ENCODE data around the gene FBXL7. TPM values are rescaled to one million over a fixed set of nuclear protein-coding genes. Genes with fewer than 3 reads are reported as not detected.

Gene FBXL7
- total and polyA plus RNA-seq, 2 experiments from 2014 or later, result 4.5 to 15.2 TPM

- H3K27me3 ChIP-seq (ENCODE audit: insufficient read depth), result no peaks in the 10 kb centered on the region
- no peaks in the 10 kb centered on the region for H3K4me1 ChIP-seq (ENCODE audit: insufficient read depth)
- Mint-ChIP-seq H3K9me3 (peaks cover 3% of the 10 kb centered on the region; the same call in 2 of the 3 replicates), H3K36me3 (ENCODE audit: low read depth) (peaks cover 8% of the 10 kb centered on the region), H3K27ac (no peak overlapping the region), H3K27me3 (ENCODE audit: insufficient read depth, low read depth, poor library complexity) (no peaks in the 10 kb centered on the region), H3K4me3 (no peak overlapping the region), H3K4me1 (no peaks in the 10 kb centered on the region)
- H4K20me1 ChIP-seq (replicated peaks; ENCODE audit: insufficient read depth), result no peaks in the 10 kb centered on the region
- no peak overlapping the region for H3K4me3 ChIP-seq
- no peak overlapping the region for H3K4me2 ChIP-seq
- ATAC-seq (no peak), DNase-seq (ENCODE audit: low spot score) (no peak)
- H3K27ac ChIP-seq (ENCODE audit: low read depth), result no peak overlapping the region
- H3K9me2 ChIP-seq (ENCODE audit: insufficient read depth), result no peaks in the 10 kb centered on the region
- no peaks in the 10 kb centered on the region for H3K36me3 ChIP-seq (ENCODE audit: insufficient read depth)
- no peaks in the 10 kb centered on the region for H3F3A ChIP-seq (replicated peaks; ENCODE audit: low read depth)
- TF ChIP-seq POLR2AphosphoS5 (IDR thresholded peaks at IDR 0.05; ENCODE audit: low read depth) (no peak), ZNF331 (CRISPR knock-in tag; IDR thresholded peaks at IDR 0.05; ENCODE audit: low read depth) (no peak)
- no peaks in the 10 kb centered on the region for H3K79me2 ChIP-seq (replicated peaks; ENCODE audit: insufficient read depth)
- no peak overlapping the region for H2AFZ ChIP-seq
Observed at GRCh38 chr5:15951550-15951949, 451.6 kb downstream of the FBXL7 start.

- Histone ChIP-seq H3F3A (replicated peaks; ENCODE audit: low read depth) (no peaks in the 10 kb centered on the region), H3K36me3 (ENCODE audit: insufficient read depth) (no peaks in the 10 kb centered on the region), H3K27me3 (ENCODE audit: insufficient read depth) (no peaks in the 10 kb centered on the region), H3K4me3 (no peak overlapping the region), H3K9me2 (ENCODE audit: insufficient read depth) (no peaks in the 10 kb centered on the region), H3K4me1 (ENCODE audit: insufficient read depth) (no peaks in the 10 kb centered on the region), H3K27ac (ENCODE audit: low read depth) (no peak overlapping the region), H4K20me1 (replicated peaks; ENCODE audit: insufficient read depth) (no peaks in the 10 kb centered on the region), H3K79me2 (replicated peaks; ENCODE audit: insufficient read depth) (no peaks in the 10 kb centered on the region), H2AFZ (no peak overlapping the region), H3K4me2 (no peak overlapping the region)
- no peaks in the 10 kb centered on the region for H3K36me3 Mint-ChIP-seq (ENCODE audit: low read depth)
- no peaks in the 10 kb centered on the region for H3K9me3 Mint-ChIP-seq
- no peak for DNase-seq (ENCODE audit: low spot score)
- H3K27ac Mint-ChIP-seq, result no peak overlapping the region
- no peak for ATAC-seq
- no peaks in the 10 kb centered on the region for H3K4me1 Mint-ChIP-seq
- H3K4me3 Mint-ChIP-seq, result no peak overlapping the region
- H3K27me3 Mint-ChIP-seq (ENCODE audit: insufficient read depth, low read depth, poor library complexity), result no peaks in the 10 kb centered on the region
- TF ChIP-seq ZNF462 (CRISPR knock-in tag; IDR thresholded peaks at IDR 0.05) (no peak), EZH2 (IDR thresholded peaks at IDR 0.05; ENCODE audit: low read depth, unreplicated experiment) (no peak), CREB1 (CRISPR knock-in tag; IDR thresholded peaks at IDR 0.05; ENCODE audit: low read depth) (no peak), STAT1 (IDR thresholded peaks at IDR 0.05; ENCODE audit: unreplicated experiment) (no peak), POLR2AphosphoS5 (IDR thresholded peaks at IDR 0.05; ENCODE audit: low read depth) (no peak), CTCF (conservative IDR thresholded peaks at IDR 0.05; ENCODE audit: low read depth in 2 of 2) (no peak), ZNF114 (CRISPR knock-in tag; IDR thresholded peaks at IDR 0.05) (no peak), ZNF331 (CRISPR knock-in tag; IDR thresholded peaks at IDR 0.05; ENCODE audit: low read depth) (no peak), EZH2phosphoT487 (IDR thresholded peaks at IDR 0.05; ENCODE audit: unreplicated experiment) (no peak), REST (IDR thresholded peaks at IDR 0.05; ENCODE audit: unreplicated experiment) (no peak), JUNB (IDR thresholded peaks at IDR 0.05; ENCODE audit: unreplicated experiment) (no peak), NANOG (IDR thresholded peaks at IDR 0.05; ENCODE audit: borderline replicate concordance) (no peak)
Observed at GRCh38 chr5:15956622-15957021, 456.6 kb downstream of the FBXL7 start.
